Glomerular visceral epithelial cell (primary cell): ENCODE measurements around the gene TSSK2.
A peak's percentile ranks its signal among the peaks of the same experiment; 100 is the strongest.

Experiments used
- DNase-seq: peaks from one replicate; pipeline ENCODE4 v3.0.0-alpha.2; 2016; ENCODE audit errors: extremely low spot score

TSSK2 gene

GRCh38 chr22:19169002-19169946 lies 38.2 kb downstream of the TSSK2 start:
- DNase-seq, result no peak

- DNase-seq, result no peak
These were observed 38.8 kb downstream of the TSSK2 start for GRCh38 chr22:19169947-19170318.

GRCh38 chr22:19172213-19173046 lies 41.3 kb downstream of the TSSK2 start:
- DNase-seq, result no peak

GRCh38 chr22:19173047-19174035 lies 42.2 kb downstream of the TSSK2 start:
- no peak for DNase-seq

- DNase-seq, result peak; percentile 73
These were observed 43.3 kb downstream of the TSSK2 start for GRCh38 chr22:19174106-19175025.

GRCh38 chr22:19175026-19175601 lies 44.0 kb downstream of the TSSK2 start:
- no peak for DNase-seq

- no peak for DNase-seq
These were observed 44.6 kb downstream of the TSSK2 start for GRCh38 chr22:19175602-19176174.

- DNase-seq, result no peak
These were observed 45.1 kb downstream of the TSSK2 start for GRCh38 chr22:19176175-19176643.

- DNase-seq, result no peak
These were observed 45.6 kb downstream of the TSSK2 start for GRCh38 chr22:19176732-19177131.

GRCh38 chr22:19177164-19178064 lies 46.3 kb downstream of the TSSK2 start:
- no peak for DNase-seq

GRCh38 chr22:19178065-19178656 lies 47.1 kb downstream of the TSSK2 start:
- DNase-seq, result peak; percentile 28

- DNase-seq, result peak; percentile 89
These were observed 47.8 kb downstream of the TSSK2 start, which contains the start of gene SLC25A1 for GRCh38 chr22:19178657-19179496. TSS of gene SLC25A1 (minus strand) at chr22:19178736. CDS start at chr22:19178673, 63 bp downstream.

GRCh38 chr22:19179497-19180048 lies 48.5 kb downstream of the TSSK2 start:
- peak; percentile 80 for DNase-seq

GRCh38 chr22:19180234-19180633 lies 49.1 kb downstream of the TSSK2 start:
- DNase-seq, result no peak

GRCh38 chr22:19180740-19181410 lies 49.8 kb downstream of the TSSK2 start:
- DNase-seq, result no peak
